CD4-positive, alpha-beta memory T cell (primary cell): ENCODE data around the gene ALLC. TPM values are rescaled to one million over a fixed set of nuclear protein-coding genes. Genes with fewer than 3 reads are reported as not detected.

Experiments
- CTCF ChIA-PET: fragments of 350-600 bp; sonication (Branson Sonifier 250); formaldehyde crosslinking; loops from one replicate; lab custom pipeline; 2021; ENCODE audit warnings: inconsistent platforms; ENCODE audit not compliant: partially characterized antibody; lab: Charles Lee
- POLR2A ChIA-PET: fragments of 350-600 bp; sonication (Branson Sonifier 250); formaldehyde crosslinking; loops from one replicate; lab custom pipeline; 2021; ENCODE audit not compliant: partially characterized antibody; lab: Charles Lee
- DNase-seq, 5 donors: peaks; one replicate each; pipeline versions ENCODE4 v3.0.0 to v3.0.0-alpha.2; 2020 to 2022; ENCODE audit warnings: mixed read lengths in 1 of 5
- H3K27ac ChIP-seq: one replicate; pipeline ENCODE4 v1.7.0; 2013; ENCODE audit warnings: low read depth, low read length
- H3K27me3 ChIP-seq: 2 replicates; pipeline ENCODE4 v1.7.0; 2013; ENCODE audit warnings: mild to moderate bottlenecking, low read length, moderate library complexity; ENCODE audit not compliant: insufficient read depth
- H3K36me3 ChIP-seq: 2 replicates; pipeline ENCODE4 v1.7.0; 2013; ENCODE audit warnings: mild to moderate bottlenecking, low read length, moderate library complexity; ENCODE audit not compliant: insufficient read depth
- H3K4me1 ChIP-seq: 2 replicates; pipeline ENCODE4 v1.7.0; 2013; ENCODE audit warnings: mild to moderate bottlenecking, low read length, moderate library complexity; ENCODE audit not compliant: insufficient read depth
- H3K4me3 ChIP-seq, 2 donors: one replicate each; pipeline ENCODE4 v1.7.0; 2013; ENCODE audit warnings: low read length in 2 of 2, mild to moderate bottlenecking in 1 of 2
- H3K9me3 ChIP-seq, 2 donors: one replicate each; pipeline ENCODE4 v1.7.0; 2013; ENCODE audit warnings: low read length in 2 of 2, control low read depth in 1 of 2; ENCODE audit not compliant: control insufficient read depth in 1 of 2
- H3K27ac Mint-ChIP-seq, 7 donors: one replicate each; pipeline ENCODE4 v1.8.0; 2020 to 2021; ENCODE audit warnings: mixed read lengths in 7 of 7, mild to moderate bottlenecking in 6 of 7, inconsistent platforms in 3 of 7, moderate library complexity in 3 of 7
- H3K27me3 Mint-ChIP-seq, 2 donors: one replicate each; pipeline ENCODE4 v1.8.0; 2020 to 2021; ENCODE audit warnings: mixed read lengths in 2 of 2
- H3K36me3 Mint-ChIP-seq, 2 donors: one replicate each; pipeline ENCODE4 v1.8.0; 2020 to 2021; ENCODE audit warnings: mixed read lengths in 2 of 2, inconsistent platforms in 1 of 2, mild to moderate bottlenecking in 1 of 2
- H3K4me1 Mint-ChIP-seq, 4 donors: one replicate each; pipeline ENCODE4 v1.8.0; 2020 to 2021; ENCODE audit warnings: mixed read lengths in 4 of 4, mild to moderate bottlenecking in 1 of 4
- H3K4me3 Mint-ChIP-seq, 8 donors: one replicate each; pipeline ENCODE4 v1.8.0; 2020 to 2021; ENCODE audit warnings: mixed read lengths in 8 of 8, mild to moderate bottlenecking in 7 of 8, moderate library complexity in 6 of 8, inconsistent platforms in 3 of 8
- H3K9me3 Mint-ChIP-seq, 8 donors: one replicate each; pipeline ENCODE4 v1.8.0; 2020 to 2021; ENCODE audit warnings: mixed read lengths in 8 of 8, mild to moderate bottlenecking in 5 of 8, inconsistent platforms in 3 of 8, moderate library complexity in 1 of 8
- intact Hi-C: fragments of 100-400 bp; cut with micrococcal nuclease; formaldehyde crosslinking; loops from one replicate; pipeline ENCODE4 v1.15.1; 2023
- polyA plus RNA-seq, 2 donors: library from polyadenylated mRNA; unstranded; fragments of 300-500 nt; fragmentation: Illumina TruSeq; gene quantifications; one replicate each; pipeline ENCODE4 v1.2.3, GENCODE V29; 2021
- total RNA-seq, 2 experiments: library from RNA; stranded (reverse); gene quantifications; one replicate each; pipeline ENCODE4 v1.2.3, GENCODE V29; 2021

Gene ALLC
- total and polyA plus RNA-seq, 4 experiments from 2014 or later, result not detected

GRCh38 chr2:3727397-3728045 is 69.5 kb downstream of the ALLC start:
- Histone ChIP-seq H3K27me3 (no peaks in the 10 kb centered on the region), H3K4me1 (no peaks in the 10 kb centered on the region), H3K36me3 (no peaks in the 10 kb centered on the region), H3K4me3 (no peak overlapping the region), H3K27ac (no peak overlapping the region), H3K9me3 (no peaks in the 10 kb centered on the region)
- H3K27me3 Mint-ChIP-seq, result peaks cover 5 to 15% of the 10 kb centered on the region in 2 donors
- H3K4me1 Mint-ChIP-seq, result peaks cover 0 to 3% (median 0%) of the 10 kb centered on the region in 4 donors
- intact Hi-C loops, result no loop called here
- no peaks in the 10 kb centered on the region for H3K36me3 Mint-ChIP-seq
- CTCF ChIA-PET, result interaction anchor here (1.2 to 3.1 kb wide), 2 partner anchors 13 to 53 kb away, joined by 3 to 14 read pairs; no protein-coding TSS in a partner anchor
- H3K4me3 Mint-ChIP-seq, result no peak overlapping the region
- H3K9me3 Mint-ChIP-seq, result peaks cover 0 to 2% (median 0%) of the 10 kb centered on the region in 8 donors
- H3K27ac Mint-ChIP-seq, result no peak overlapping the region
- POLR2A ChIA-PET, result no interaction called here
- DNase-seq, result no peak

DNA sequence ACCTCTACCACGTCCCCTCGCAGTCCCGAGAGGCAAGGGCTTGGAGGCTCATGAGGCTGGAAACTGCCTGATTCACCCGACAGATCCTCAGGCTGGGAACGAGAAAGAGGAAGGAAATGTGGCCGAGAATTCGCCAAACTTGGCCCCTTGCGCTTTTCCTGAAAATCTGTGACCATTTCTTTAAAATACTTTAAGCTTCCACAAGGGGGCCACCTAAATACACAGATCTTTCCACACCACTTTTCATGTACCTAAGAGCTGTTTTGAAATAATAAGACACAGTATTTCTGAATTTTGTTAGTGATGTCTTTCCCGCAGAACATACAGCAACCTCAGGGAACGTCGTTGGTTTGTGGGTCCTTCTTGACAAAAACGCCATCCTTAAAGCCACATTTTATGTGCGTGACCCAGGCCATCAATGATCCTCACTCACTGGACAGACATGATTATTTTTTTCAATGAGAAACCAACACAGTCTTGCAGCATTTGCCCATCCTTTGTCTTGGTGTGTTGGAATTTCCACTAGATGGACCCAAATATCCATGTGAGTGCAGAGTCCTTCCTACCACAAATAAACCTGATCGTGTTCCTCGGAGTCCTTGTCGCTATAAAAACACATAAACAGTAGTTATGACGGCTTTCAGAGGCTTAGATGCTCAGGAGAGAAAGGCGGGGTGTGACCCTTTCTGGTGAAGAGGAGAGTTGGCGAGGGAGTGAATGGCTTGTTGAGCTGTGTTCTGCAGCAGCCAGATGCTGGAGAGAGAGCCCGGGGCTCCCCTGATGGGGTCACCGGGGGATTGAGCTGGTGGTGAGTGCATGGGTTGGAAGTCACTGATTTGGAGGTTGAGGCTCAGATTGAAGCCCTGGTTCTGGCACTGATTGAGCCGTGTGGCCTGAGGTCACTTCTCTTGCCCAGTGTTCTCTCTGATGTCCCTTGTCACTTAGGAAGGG is 70.4 kb downstream of the ALLC start:
- POLR2A ChIA-PET, result no interaction called here
- no peak overlapping the region for H3K4me3 ChIP-seq
- DNase-seq, result no peak
- CTCF ChIA-PET, result interaction anchor here (0.9 to 3.1 kb wide), 3 partner anchors 13 to 52 kb away, joined by 3 to 14 read pairs (median 3); no protein-coding TSS in a partner anchor
- no peaks in the 10 kb centered on the region for H3K36me3 ChIP-seq
- no peaks in the 10 kb centered on the region for H3K4me1 ChIP-seq
- Mint-ChIP-seq H3K4me1 (peaks cover 0 to 3% (median 0%) of the 10 kb centered on the region in 4 donors), H3K4me3 (no peak overlapping the region), H3K27ac (no peak overlapping the region), H3K27me3 (peaks cover 5 to 13% of the 10 kb centered on the region in 2 donors), H3K36me3 (no peaks in the 10 kb centered on the region), H3K9me3 (peaks cover 0 to 2% (median 0%) of the 10 kb centered on the region in 8 donors)
- intact Hi-C loops, result no loop called here
- no peaks in the 10 kb centered on the region for H3K9me3 ChIP-seq
- no peaks in the 10 kb centered on the region for H3K27me3 ChIP-seq
- H3K27ac ChIP-seq, result no peak overlapping the region

GRCh38 chr2:3729055-3729448 is 71.1 kb downstream of the ALLC start:
- no peak overlapping the region for H3K27ac Mint-ChIP-seq
- ChIA-PET CTCF (interaction anchor here (0.9 to 3.1 kb wide), 3 partner anchors 16 to 52 kb away, joined by 3 to 14 read pairs (median 3); no protein-coding TSS in a partner anchor), POLR2A (no interaction called here)
- H3K27me3 ChIP-seq, result no peaks in the 10 kb centered on the region
- intact Hi-C loops, result no loop called here
- no peaks in the 10 kb centered on the region for H3K36me3 Mint-ChIP-seq
- DNase-seq, result no peak
- H3K4me3 ChIP-seq, result no peak overlapping the region
- no peaks in the 10 kb centered on the region for H3K36me3 ChIP-seq
- H3K4me1 Mint-ChIP-seq, result peaks cover 0 to 3% (median 0%) of the 10 kb centered on the region in 4 donors
- H3K4me1 ChIP-seq, result no peaks in the 10 kb centered on the region
- H3K4me3 Mint-ChIP-seq, result no peak overlapping the region
- H3K27ac ChIP-seq, result no peak overlapping the region
- peaks cover 5 to 15% of the 10 kb centered on the region in 2 donors for H3K27me3 Mint-ChIP-seq
- no peaks in the 10 kb centered on the region for H3K9me3 ChIP-seq
- peaks cover 0 to 2% (median 0%) of the 10 kb centered on the region in 8 donors for H3K9me3 Mint-ChIP-seq

GRCh38 chr2:3729786-3730185 is 71.8 kb downstream of the ALLC start:
- DNase-seq, result no peak
- Mint-ChIP-seq H3K27me3 (peaks cover 9 to 18% of the 10 kb centered on the region in 2 donors), H3K27ac (no peak overlapping the region), H3K9me3 (peaks cover 0 to 2% (median 0%) of the 10 kb centered on the region in 8 donors), H3K36me3 (no peaks in the 10 kb centered on the region), H3K4me3 (no peak overlapping the region), H3K4me1 (peaks cover 0 to 3% (median 0%) of the 10 kb centered on the region in 4 donors)
- H3K4me3 ChIP-seq, result no peak overlapping the region
- no peaks in the 10 kb centered on the region for H3K36me3 ChIP-seq
- H3K9me3 ChIP-seq, result no peaks in the 10 kb centered on the region
- H3K27me3 ChIP-seq, result no peaks in the 10 kb centered on the region
- POLR2A ChIA-PET, result no interaction called here
- no peak overlapping the region for H3K27ac ChIP-seq
- H3K4me1 ChIP-seq, result no peaks in the 10 kb centered on the region
- CTCF ChIA-PET, result interaction anchor here (1.4 to 3.1 kb wide), 2 partner anchors 43 to 51 kb away, joined by 3 to 14 read pairs; no protein-coding TSS in a partner anchor
- intact Hi-C loops, result no loop called here

GRCh38 chr2:3730646-3731045 is 72.6 kb downstream of the ALLC start:
- Mint-ChIP-seq H3K36me3 (no peaks in the 10 kb centered on the region), H3K4me1 (peaks cover 0 to 3% (median 0%) of the 10 kb centered on the region in 4 donors), H3K27ac (no peak overlapping the region), H3K4me3 (no peak overlapping the region), H3K9me3 (no peaks in the 10 kb centered on the region), H3K27me3 (peaks cover 5 to 18% of the 10 kb centered on the region in 2 donors)
- Histone ChIP-seq H3K27ac (no peak overlapping the region), H3K9me3 (no peaks in the 10 kb centered on the region), H3K27me3 (no peaks in the 10 kb centered on the region), H3K4me1 (no peaks in the 10 kb centered on the region), H3K4me3 (no peak overlapping the region), H3K36me3 (no peaks in the 10 kb centered on the region)
- ChIA-PET POLR2A (no interaction called here), CTCF (interaction anchor here (1.2 to 1.5 kb wide), 3 partner anchors 8 to 50 kb away, joined by 3 to 4 read pairs (median 3); no protein-coding TSS in a partner anchor)
- intact Hi-C loops, result no loop called here
- no peak for DNase-seq

GRCh38 chr2:3731829-3732228 is 73.8 kb downstream of the ALLC start:
- intact Hi-C loops, result no loop called here
- no peaks in the 10 kb centered on the region for H3K36me3 Mint-ChIP-seq
- ChIA-PET CTCF (interaction anchor here (1.5 kb wide), 1 partner anchor 49 kb away, joined by 4 read pairs; no protein-coding TSS in a partner anchor), POLR2A (no interaction called here)
- DNase-seq, result no peak
- H3K9me3 ChIP-seq, result no peaks in the 10 kb centered on the region
- H3K27ac Mint-ChIP-seq, result no peak overlapping the region
- H3K4me1 ChIP-seq, result no peaks in the 10 kb centered on the region
- no peaks in the 10 kb centered on the region for H3K27me3 ChIP-seq
- peaks cover 4 to 18% of the 10 kb centered on the region in 2 donors for H3K27me3 Mint-ChIP-seq
- H3K4me3 Mint-ChIP-seq, result no peak overlapping the region
- no peaks in the 10 kb centered on the region for H3K9me3 Mint-ChIP-seq
- H3K36me3 ChIP-seq, result no peaks in the 10 kb centered on the region
- no peak overlapping the region for H3K27ac ChIP-seq
- H3K4me3 ChIP-seq, result no peak overlapping the region
- H3K4me1 Mint-ChIP-seq, result peaks cover 0 to 3% (median 0%) of the 10 kb centered on the region in 4 donors

- Histone ChIP-seq H3K36me3 (no peaks in the 10 kb centered on the region), H3K9me3 (no peaks in the 10 kb centered on the region), H3K4me1 (no peaks in the 10 kb centered on the region), H3K27me3 (no peaks in the 10 kb centered on the region), H3K4me3 (no peak overlapping the region), H3K27ac (no peak overlapping the region)
- Mint-ChIP-seq H3K9me3 (no peaks in the 10 kb centered on the region), H3K4me3 (no peak overlapping the region), H3K4me1 (no peaks in the 10 kb centered on the region), H3K27ac (no peak overlapping the region), H3K27me3 (peaks cover 4 to 11% of the 10 kb centered on the region in 2 donors), H3K36me3 (no peaks in the 10 kb centered on the region)
- no peak for DNase-seq
- CTCF ChIA-PET, result no interaction called here
- POLR2A ChIA-PET, result no interaction called here
- intact Hi-C loops, result loop anchor here (5.0 kb wide), 1 partner anchor 46 kb away; no protein-coding TSS in a partner anchor
These were observed 78.1 kb downstream of the ALLC start for GRCh38 chr2:3736112-3736511.
